HCT116 (cell line): Measurements from ENCODE around the gene ADGRF4. TPM values are rescaled to one million over a fixed set of nuclear protein-coding genes. Genes with fewer than 3 reads are reported as not detected.

Source experiments
- ATAC-seq: fragments of 200-7000 bp; cut with Tn5 transposase; 2 replicates; pipeline ENCODE4 v1.9.1; 2020; ENCODE audit warnings: mild to moderate bottlenecking, moderate library complexity
- BruUV-seq: library from RNA; stranded (reverse); fragments of 400-500 nt; replicated peaks from 2 replicates; lab custom pipeline; 2021; lab: Mats Ljungman, UMichigan
- CTCF ChIA-PET: fragments of 300-600 bp; sonication (Branson Sonifier 250); formaldehyde crosslinking; loops from one replicate; lab custom pipeline; 2021; ENCODE audit warnings: antibody characterized with exemption; lab: Charles Lee
- POLR2A ChIA-PET: fragments of 300-600, 350-600 bp; sonication (Branson Sonifier 250); formaldehyde crosslinking; loops from one replicate; lab custom pipeline; 2021; ENCODE audit warnings: antibody characterized with exemption; lab: Charles Lee
- RAD21 ChIA-PET, 2 experiments: fragments of 300-600 bp; sonication (Branson Sonifier 250); formaldehyde crosslinking; loops; one replicate each; lab custom pipeline; 2023; ENCODE audit warnings: low total read pairs in 2 of 2; ENCODE audit not compliant: uncharacterized antibody in 2 of 2, unreplicated experiment in 2 of 2, low non-redundant PET in 1 of 2; lab: Charles Lee
- DNase-seq: peaks from one replicate; pipeline ENCODE4 v3.0.0-alpha.2; 2010; ENCODE audit warnings: low read depth, low spot score
- H2AFZ ChIP-seq: fragments of 200-600 bp; shearing (Covaris generic), sonication (generic); 2 replicates; pipeline ENCODE4 v1.6.1; 2017; ENCODE audit warnings: low read depth, mixed run types, mixed read lengths, antibody characterized with exemption, low read length; ENCODE audit not compliant: poor library complexity, severe bottlenecking
- H3K27ac ChIP-seq: 2 replicates; pipeline ENCODE4 v1.5.1; 2012; ENCODE audit warnings: low read depth, low read length
- H3K27me3 ChIP-seq: fragments of 200-600 bp; sonication (generic); 2 replicates; pipeline ENCODE4 v1.6.1; 2016; ENCODE audit warnings: mixed run types, low read length, mixed read lengths; ENCODE audit not compliant: insufficient read depth
- H3K36me3 ChIP-seq, 2 experiments: fragments of 200-500 bp in 1 of 2; fragments of 200-600 bp in 1 of 2; sonication (Bioruptor generic) in 1 of 2; sonication (generic) in 1 of 2; 2 replicates each; pipeline versions ENCODE4 v1.5.1 to v1.6.1; 2014 to 2016; ENCODE audit warnings: low read length in 2 of 2, inconsistent platforms in 1 of 2, mixed read lengths in 1 of 2, mixed run types in 1 of 2; ENCODE audit not compliant: insufficient read depth in 2 of 2, control insufficient read depth in 1 of 2
- H3K4me1 ChIP-seq, 2 experiments: fragments of 200-600 bp in 1 of 2; sonication (generic) in 1 of 2; 2 replicates each; pipeline versions ENCODE4 v1.5.1 to v1.6.1; 2012 to 2017; ENCODE audit warnings: low read length in 2 of 2, inconsistent platforms in 1 of 2, mild to moderate bottlenecking in 1 of 2, mixed read lengths in 1 of 2, mixed run types in 1 of 2, moderate library complexity in 1 of 2; ENCODE audit not compliant: insufficient read depth in 2 of 2, control insufficient read depth in 1 of 2
- H3K4me2 ChIP-seq: fragments of 200-600 bp; sonication (generic); 2 replicates; pipeline ENCODE4 v1.6.1; 2017; ENCODE audit warnings: mixed run types, low read length, mixed read lengths
- H3K4me3 ChIP-seq, 2 experiments: fragments of 200-600 bp in 1 of 2; sonication (generic) in 1 of 2; replicated peaks in 1 of 2; 2 replicates each; pipeline ENCODE4 v1.5.1; 2011 to 2016; ENCODE audit warnings: low read length in 2 of 2, control low read depth in 1 of 2, low read depth in 1 of 2, mild to moderate bottlenecking in 1 of 2, mixed read lengths in 1 of 2, mixed run types in 1 of 2
- H3K79me2 ChIP-seq: fragments of 200-600 bp; sonication (generic); 2 replicates; pipeline ENCODE4 v1.6.1; 2017; ENCODE audit warnings: mild to moderate bottlenecking, mixed run types, low read length, moderate library complexity, mixed read lengths; ENCODE audit not compliant: insufficient read depth
- H3K9ac ChIP-seq: fragments of 200-600 bp; sonication (generic); 2 replicates; pipeline ENCODE4 v1.6.1; 2016; ENCODE audit warnings: low read length, mixed read lengths
- H3K9me2 ChIP-seq: fragments of 200-600 bp; sonication (generic), shearing (Covaris generic); 2 replicates; pipeline ENCODE4 v1.6.1; 2017; ENCODE audit warnings: mixed run types, mild to moderate bottlenecking, moderate library complexity; ENCODE audit not compliant: insufficient read depth
- H3K9me3 ChIP-seq, 2 experiments: fragments of 200-500 bp in 1 of 2; fragments of 200-600 bp in 1 of 2; sonication (Bioruptor generic) in 1 of 2; sonication (generic) in 1 of 2; 2 replicates each; pipeline ENCODE4 v1.6.1; 2014 to 2017; ENCODE audit warnings: low read length in 2 of 2, mixed read lengths in 2 of 2, inconsistent platforms in 1 of 2, low read depth in 1 of 2, mild to moderate bottlenecking in 1 of 2, mixed run types in 1 of 2, moderate library complexity in 1 of 2; ENCODE audit not compliant: control insufficient read depth in 1 of 2, insufficient read depth in 1 of 2
- H4K20me1 ChIP-seq: fragments of 200-600 bp; sonication (generic), shearing (Covaris generic); 2 replicates; pipeline ENCODE4 v1.6.1; 2017; ENCODE audit warnings: mixed run types, mild to moderate bottlenecking, moderate library complexity; ENCODE audit not compliant: insufficient read depth
- CBX3 ChIP-seq: IDR thresholded peaks from 2 replicates; pipeline ENCODE4 v1.6.1; 2012; ENCODE audit warnings: low read depth
- ELF1 ChIP-seq: IDR thresholded peaks from 2 replicates; pipeline ENCODE4 v1.6.1; 2012; ENCODE audit warnings: low read depth, borderline replicate concordance
- EZH2 ChIP-seq: fragments of 200-600 bp; sonication (generic); IDR thresholded peaks from 2 replicates; pipeline ENCODE4 v1.6.1; 2017; ENCODE audit warnings: antibody characterized with exemption, mixed run types
- EZH2phosphoT487 ChIP-seq: fragments of 200-600 bp; IDR thresholded peaks from 2 replicates; pipeline ENCODE4 v1.6.1; 2018; ENCODE audit warnings: antibody characterized with exemption, borderline replicate concordance
- FOSL1 ChIP-seq: IDR thresholded peaks from 2 replicates; pipeline ENCODE4 v1.6.1; 2012; ENCODE audit warnings: low read depth
- MAX ChIP-seq: IDR thresholded peaks from 2 replicates; pipeline ENCODE4 v1.6.1; 2012
- POLR2AphosphoS5 ChIP-seq: IDR thresholded peaks from 2 replicates; pipeline ENCODE4 v1.6.1; 2011; ENCODE audit warnings: mild to moderate bottlenecking, low read depth, low read length, moderate library complexity
- RAD21 ChIP-seq: IDR thresholded peaks from 2 replicates; pipeline ENCODE4 v1.6.1; 2012; ENCODE audit warnings: low read depth, mild to moderate bottlenecking
- REST ChIP-seq: IDR thresholded peaks from 2 replicates; pipeline ENCODE4 v1.6.1; 2012; ENCODE audit warnings: low read depth
- SP1 ChIP-seq: IDR thresholded peaks from 2 replicates; pipeline ENCODE4 v1.6.1; 2012; ENCODE audit warnings: low read depth
- SRF ChIP-seq: IDR thresholded peaks from 2 replicates; pipeline ENCODE4 v1.6.1; 2012; ENCODE audit warnings: low read depth
- YY1 ChIP-seq: IDR thresholded peaks from 2 replicates; pipeline ENCODE4 v1.6.1; 2011; ENCODE audit warnings: low read length, low read depth, moderate library complexity, mild to moderate bottlenecking; ENCODE audit not compliant: insufficient replicate concordance; ENCODE audit errors: extremely low read depth
- ZFX ChIP-seq: fragments of 450-650 bp; IDR thresholded peaks from 2 replicates; pipeline ENCODE4 v1.6.1; 2017
- intact Hi-C: fragments of 100-400 bp; cut with micrococcal nuclease; formaldehyde crosslinking; loops from 2 replicates; pipeline ENCODE4 v1.10.0; 2022
- total RNA-seq: library from RNA; stranded (reverse); gene quantifications from one replicate; pipeline ENCODE4 v1.2.1, GENCODE V29; 2021; ENCODE audit not compliant: unreplicated experiment
- TF ChIP-seq, protein P1 (sequence below): IDR thresholded peaks from 2 replicates; pipeline ENCODE4 v1.6.1; 2012

The ADGRF4 gene
- total RNA-seq, 1 experiment from 2014 or later: not detected

- ChIA-PET RAD21 (no interaction called here), CTCF (no interaction called here)
- no peak overlapping the region for H2AFZ ChIP-seq
- H3K4me2 ChIP-seq: no peak overlapping the region
- no peaks in the 10 kb centered on the region for H3K4me1 ChIP-seq
- no peak for ATAC-seq
- no peaks in the 10 kb centered on the region for H3K27me3 ChIP-seq
- no peaks in the 10 kb centered on the region for H3K9me3 ChIP-seq
- BruUV-seq: no TSS peak
- H3K27ac ChIP-seq: no peak overlapping the region
- no peak overlapping the region for H3K9ac ChIP-seq
- no peak for DNase-seq
- H3K9me2 ChIP-seq: 0 out of 2 replicates have a peak, but pooled peaks cover 4% of the 10 kb centered on the region
- no peaks in the 10 kb centered on the region for H4K20me1 ChIP-seq
- intact Hi-C loops: no loop called here
- no peaks in the 10 kb centered on the region for H3K36me3 ChIP-seq
- no peak overlapping the region for H3K4me3 ChIP-seq
- TF ChIP-seq EZH2phosphoT487: no peak
- TF ChIP-seq, all 23 proteins: peak for 0
- POLR2A ChIA-PET: no interaction called here
- no peaks in the 10 kb centered on the region for H3K79me2 ChIP-seq
Measured at GRCh38 chr6:47674673-47675072, 23.7 kb upstream of the ADGRF4 start.

DNA sequence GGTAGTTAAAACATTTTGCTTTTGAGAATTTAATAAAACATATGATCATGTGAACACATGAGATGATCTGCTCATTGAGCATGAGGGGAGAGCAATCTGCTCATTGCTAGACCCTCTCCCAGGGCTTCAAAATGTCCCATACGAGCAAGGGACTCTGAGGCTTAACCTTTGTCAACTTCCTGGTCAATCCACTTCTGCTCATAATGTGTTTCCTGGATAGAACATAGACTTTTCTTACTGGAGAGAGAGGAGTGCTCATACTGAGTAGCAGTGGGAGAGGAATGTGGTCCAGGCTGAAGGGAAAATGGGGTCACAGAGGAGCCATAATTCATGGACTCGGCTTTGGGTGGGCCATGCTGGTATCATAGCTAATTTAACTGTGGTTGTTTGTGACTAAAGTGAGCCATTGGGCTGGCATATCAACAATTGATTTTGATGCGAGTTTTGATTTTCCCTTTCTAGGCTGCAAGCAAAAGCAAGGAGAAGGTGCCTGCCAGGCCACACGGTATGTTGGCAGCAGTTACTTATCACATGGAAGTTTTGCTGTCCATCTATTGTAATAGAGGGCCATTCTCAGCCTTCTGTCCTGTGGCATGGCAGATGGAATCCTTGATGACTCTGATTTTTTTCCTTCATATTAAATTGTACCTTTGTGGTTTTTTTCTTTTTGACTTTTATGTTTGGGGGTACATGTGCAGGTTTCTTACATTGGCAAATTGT is 20.8 kb upstream of the ADGRF4 start:
- ChIA-PET POLR2A (no interaction called here), RAD21 (no interaction called here), CTCF (no interaction called here)
- BruUV-seq: no TSS peak
- 0 out of 2 replicates have a peak, but pooled peaks cover under 1% of the 10 kb centered on the region for H3K9me2 ChIP-seq
- no peaks in the 10 kb centered on the region for H4K20me1 ChIP-seq
- no peaks in the 10 kb centered on the region for H3K36me3 ChIP-seq
- no peaks in the 10 kb centered on the region for H3K79me2 ChIP-seq
- no peak overlapping the region for H3K4me3 ChIP-seq
- H3K27ac ChIP-seq: no peak overlapping the region
- no peaks in the 10 kb centered on the region for H3K9me3 ChIP-seq
- H3K9ac ChIP-seq: no peak overlapping the region
- no peaks in the 10 kb centered on the region for H3K27me3 ChIP-seq
- H3K4me2 ChIP-seq: no peak overlapping the region
- ATAC-seq (no peak), DNase-seq (no peak)
- H3K4me1 ChIP-seq: no peaks in the 10 kb centered on the region
- H2AFZ ChIP-seq: no peak overlapping the region
- intact Hi-C loops: no loop called here
- TF ChIP-seq SP1 (no peak), YY1 (no peak), CBX3 (no peak), ZFX (no peak), FOSL1 (no peak), RAD21 (no peak), SRF (no peak), POLR2AphosphoS5 (no peak), REST (no peak), EZH2 (no peak), EZH2phosphoT487 (no peak), ELF1 (no peak), MAX (no peak)
- TF ChIP-seq, protein P1, sequence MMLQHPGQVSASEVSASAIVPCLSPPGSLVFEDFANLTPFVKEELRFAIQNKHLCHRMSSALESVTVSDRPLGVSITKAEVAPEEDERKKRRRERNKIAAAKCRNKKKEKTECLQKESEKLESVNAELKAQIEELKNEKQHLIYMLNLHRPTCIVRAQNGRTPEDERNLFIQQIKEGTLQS: no peak
